GM13977 (cell line): ENCODE measurements around the gene TEX35.

ENCODE experiments used
- DNase-seq: peaks from one replicate; pipeline ENCODE4 v3.0.0; 2012; ENCODE audit warnings: low spot score
- in situ Hi-C: fragments of 300-500 bp; cut with MboI; formaldehyde crosslinking; loops from one replicate; pipeline ENCODE4 v1.12.0; 2022; ENCODE audit warnings: low sequenced_read_pairs, low pct_unique_long_range_greater_than_20kb, mixed read lengths, inconsistent platforms; ENCODE audit not compliant: unreplicated experiment
- TF ChIP-seq, protein P1 (sequence below): IDR thresholded peaks from 2 replicates; pipeline ENCODE4 v1.5.1; 2012; ENCODE audit warnings: mild to moderate bottlenecking, control low read depth; ENCODE audit not compliant: insufficient read depth; ENCODE audit errors: extremely low read depth, missing control alignments

TEX35 gene

GRCh38 chr1:178565586-178565985, 52.7 kb downstream of the TEX35 start:
- no peak for DNase-seq
- in situ Hi-C loops, result no loop called here
- TF ChIP-seq, protein P1, sequence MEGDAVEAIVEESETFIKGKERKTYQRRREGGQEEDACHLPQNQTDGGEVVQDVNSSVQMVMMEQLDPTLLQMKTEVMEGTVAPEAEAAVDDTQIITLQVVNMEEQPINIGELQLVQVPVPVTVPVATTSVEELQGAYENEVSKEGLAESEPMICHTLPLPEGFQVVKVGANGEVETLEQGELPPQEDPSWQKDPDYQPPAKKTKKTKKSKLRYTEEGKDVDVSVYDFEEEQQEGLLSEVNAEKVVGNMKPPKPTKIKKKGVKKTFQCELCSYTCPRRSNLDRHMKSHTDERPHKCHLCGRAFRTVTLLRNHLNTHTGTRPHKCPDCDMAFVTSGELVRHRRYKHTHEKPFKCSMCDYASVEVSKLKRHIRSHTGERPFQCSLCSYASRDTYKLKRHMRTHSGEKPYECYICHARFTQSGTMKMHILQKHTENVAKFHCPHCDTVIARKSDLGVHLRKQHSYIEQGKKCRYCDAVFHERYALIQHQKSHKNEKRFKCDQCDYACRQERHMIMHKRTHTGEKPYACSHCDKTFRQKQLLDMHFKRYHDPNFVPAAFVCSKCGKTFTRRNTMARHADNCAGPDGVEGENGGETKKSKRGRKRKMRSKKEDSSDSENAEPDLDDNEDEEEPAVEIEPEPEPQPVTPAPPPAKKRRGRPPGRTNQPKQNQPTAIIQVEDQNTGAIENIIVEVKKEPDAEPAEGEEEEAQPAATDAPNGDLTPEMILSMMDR, result no peak

DNA sequence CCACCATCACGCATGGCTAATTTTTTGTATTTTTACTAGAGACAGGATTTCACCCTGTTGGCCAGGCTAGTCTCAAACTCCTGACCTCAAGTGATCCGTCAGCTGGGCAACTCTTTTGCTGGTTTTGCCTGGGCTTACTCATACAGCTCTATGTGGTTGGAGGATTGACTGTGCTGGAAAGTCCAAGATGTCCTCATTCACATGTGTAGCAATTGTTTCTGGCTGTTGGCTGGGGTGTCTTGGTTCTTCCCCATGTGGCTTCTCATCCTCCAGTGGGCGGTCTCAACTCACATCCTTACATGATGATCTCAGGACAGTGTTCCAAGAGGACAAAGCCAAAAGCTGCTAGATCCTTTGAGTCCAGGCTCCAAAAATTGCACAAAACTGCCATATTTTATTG, 53.3 kb downstream of the TEX35 start:
- TF ChIP-seq, protein P1, result no peak
- in situ Hi-C loops, result no loop called here
- no peak for DNase-seq

GRCh38 chr1:178571807-178572206, 58.9 kb downstream of the TEX35 start:
- in situ Hi-C loops, result no loop called here
- TF ChIP-seq, protein P1, result no peak
- no peak for DNase-seq
